LNCaP clone FGC (cell line): ENCODE data around the gene RASA1.

Source experiments
- DNase-seq: peaks from one replicate; pipeline ENCODE4 v3.0.0-alpha.2; 2011; ENCODE audit warnings: low read depth
- H3K4me3 ChIP-seq: 2 replicates; pipeline ENCODE4 v1.5.1; 2011; ENCODE audit warnings: mild to moderate bottlenecking, low read depth, low read length, control low read depth
- TF ChIP-seq, protein P1 (sequence below): IDR thresholded peaks from 2 replicates; pipeline ENCODE4 v1.5.1; 2012; ENCODE audit warnings: mild to moderate bottlenecking; ENCODE audit not compliant: control insufficient read depth, insufficient read depth; ENCODE audit errors: extremely low read depth

RASA1 gene

DNA sequence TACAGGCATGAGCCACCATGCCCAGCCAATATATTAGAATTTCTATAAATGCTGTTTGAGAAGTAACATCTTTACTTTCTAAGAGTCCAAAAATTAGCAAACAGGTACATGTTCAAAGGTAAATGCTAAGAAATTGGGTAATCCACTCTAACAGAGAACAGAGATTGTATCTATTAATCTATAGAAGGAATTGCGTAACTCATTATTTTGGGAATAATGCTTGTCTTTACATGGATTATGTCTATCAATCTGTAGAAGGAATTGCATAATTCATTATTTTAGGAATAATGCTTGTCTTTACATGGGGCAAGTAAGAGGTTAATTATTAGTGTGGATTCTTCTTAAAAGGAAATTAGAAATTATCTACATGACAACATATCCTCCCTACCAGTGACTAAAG, 114.5 kb downstream of the RASA1 start:
- TF ChIP-seq, protein P1, sequence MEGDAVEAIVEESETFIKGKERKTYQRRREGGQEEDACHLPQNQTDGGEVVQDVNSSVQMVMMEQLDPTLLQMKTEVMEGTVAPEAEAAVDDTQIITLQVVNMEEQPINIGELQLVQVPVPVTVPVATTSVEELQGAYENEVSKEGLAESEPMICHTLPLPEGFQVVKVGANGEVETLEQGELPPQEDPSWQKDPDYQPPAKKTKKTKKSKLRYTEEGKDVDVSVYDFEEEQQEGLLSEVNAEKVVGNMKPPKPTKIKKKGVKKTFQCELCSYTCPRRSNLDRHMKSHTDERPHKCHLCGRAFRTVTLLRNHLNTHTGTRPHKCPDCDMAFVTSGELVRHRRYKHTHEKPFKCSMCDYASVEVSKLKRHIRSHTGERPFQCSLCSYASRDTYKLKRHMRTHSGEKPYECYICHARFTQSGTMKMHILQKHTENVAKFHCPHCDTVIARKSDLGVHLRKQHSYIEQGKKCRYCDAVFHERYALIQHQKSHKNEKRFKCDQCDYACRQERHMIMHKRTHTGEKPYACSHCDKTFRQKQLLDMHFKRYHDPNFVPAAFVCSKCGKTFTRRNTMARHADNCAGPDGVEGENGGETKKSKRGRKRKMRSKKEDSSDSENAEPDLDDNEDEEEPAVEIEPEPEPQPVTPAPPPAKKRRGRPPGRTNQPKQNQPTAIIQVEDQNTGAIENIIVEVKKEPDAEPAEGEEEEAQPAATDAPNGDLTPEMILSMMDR = no peak
- no peak overlapping the region for H3K4me3 ChIP-seq
- DNase-seq = no peak

DNA sequence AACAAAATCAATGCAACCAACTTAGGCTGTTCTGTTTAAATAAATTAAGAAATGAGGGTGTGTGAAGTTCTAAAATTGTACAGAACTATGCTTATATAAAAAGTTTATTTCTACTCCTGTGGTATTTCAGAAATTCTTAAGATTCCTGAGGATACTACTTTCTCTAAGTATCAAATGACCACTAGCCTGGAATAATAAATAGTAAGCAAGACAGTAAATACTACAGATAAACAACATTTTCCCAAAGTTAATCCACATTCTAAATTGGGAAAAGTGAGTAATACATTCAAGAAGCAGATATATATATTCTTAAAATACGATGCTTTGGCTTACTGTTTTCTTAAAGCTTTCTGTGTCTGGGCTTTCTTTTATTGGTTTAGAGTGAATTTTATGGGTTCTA, 115.5 kb downstream of the RASA1 start:
- TF ChIP-seq, protein P1 = no peak
- H3K4me3 ChIP-seq = no peak overlapping the region
- no peak for DNase-seq

DNA sequence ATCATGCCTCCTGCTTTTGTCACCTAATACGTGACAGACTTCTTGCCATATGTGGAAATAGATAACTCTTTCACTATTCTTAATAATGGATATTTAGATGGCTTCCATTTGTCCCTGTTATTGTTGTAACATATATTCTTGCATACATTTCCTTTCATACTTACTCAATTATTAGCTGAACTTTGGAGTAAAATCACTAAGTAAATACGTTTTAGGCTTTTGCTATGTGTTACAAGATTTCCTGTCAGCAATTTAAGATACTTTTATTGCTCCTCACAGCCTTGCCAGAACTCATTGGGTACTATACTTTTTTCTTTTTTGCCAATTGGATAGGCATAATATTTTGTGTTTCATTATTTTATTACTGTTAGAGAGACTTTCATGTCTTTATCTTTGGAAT, 118.1 kb downstream of the RASA1 start:
- H3K4me3 ChIP-seq = no peak overlapping the region
- no peak for DNase-seq
- TF ChIP-seq, protein P1 = no peak

DNA sequence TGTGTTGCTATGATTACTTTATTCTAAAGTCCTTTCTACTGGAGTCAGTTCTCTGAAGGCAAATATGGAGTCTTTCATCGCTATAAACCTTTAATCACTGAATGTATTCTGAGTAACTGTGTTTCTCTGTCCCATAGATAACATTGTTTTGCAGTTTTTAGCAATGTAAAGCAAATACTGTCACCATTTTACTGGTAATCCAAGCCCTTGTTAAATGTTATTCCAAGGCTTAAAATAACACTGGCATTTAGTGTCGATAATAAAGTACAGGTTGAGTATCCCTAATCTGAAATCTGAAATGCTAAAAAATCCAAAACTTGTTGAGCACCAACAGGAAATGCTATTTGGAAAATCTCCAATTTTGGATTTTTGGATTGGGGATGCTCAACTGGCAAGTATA, 120.4 kb downstream of the RASA1 start:
- TF ChIP-seq, protein P1 = no peak
- no peak for DNase-seq
- H3K4me3 ChIP-seq = no peak overlapping the region

DNA sequence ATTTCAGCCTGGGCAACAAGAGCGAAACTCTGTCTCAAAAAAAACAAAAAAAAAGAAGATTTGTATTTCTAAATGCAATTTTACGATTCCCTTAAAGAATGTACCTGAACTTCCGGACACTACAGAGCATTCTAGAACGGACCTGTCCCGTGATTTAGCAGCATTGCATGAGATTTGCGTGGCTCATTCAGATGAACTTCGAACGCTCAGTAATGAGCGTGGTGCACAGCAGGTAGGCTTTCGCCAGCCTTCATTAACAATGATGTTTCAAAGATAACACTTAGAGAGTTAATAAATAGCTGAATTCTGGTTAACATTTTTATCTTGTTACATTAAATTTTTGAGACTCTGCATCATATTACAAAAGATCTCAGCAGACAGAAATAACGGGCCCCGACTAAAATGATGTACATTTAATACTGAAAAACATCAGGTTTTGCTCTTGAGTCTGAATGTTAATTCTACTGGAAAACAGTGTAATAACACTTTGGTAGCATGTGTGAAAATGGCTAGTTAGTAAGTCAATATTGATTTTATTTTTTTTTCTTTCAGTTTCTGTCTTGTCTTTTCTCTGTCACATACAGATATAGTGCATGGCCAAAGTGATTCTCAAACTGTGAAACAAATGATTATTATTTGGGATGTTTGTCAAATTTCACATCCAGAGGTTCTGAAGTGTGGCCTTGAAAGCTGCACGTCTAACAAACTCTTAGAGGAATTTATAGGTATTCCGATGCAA, 121.8 kb downstream of the RASA1 start:
- DNase-seq = no peak
- H3K4me3 ChIP-seq = no peak overlapping the region
- TF ChIP-seq, protein P1 = no peak

DNA sequence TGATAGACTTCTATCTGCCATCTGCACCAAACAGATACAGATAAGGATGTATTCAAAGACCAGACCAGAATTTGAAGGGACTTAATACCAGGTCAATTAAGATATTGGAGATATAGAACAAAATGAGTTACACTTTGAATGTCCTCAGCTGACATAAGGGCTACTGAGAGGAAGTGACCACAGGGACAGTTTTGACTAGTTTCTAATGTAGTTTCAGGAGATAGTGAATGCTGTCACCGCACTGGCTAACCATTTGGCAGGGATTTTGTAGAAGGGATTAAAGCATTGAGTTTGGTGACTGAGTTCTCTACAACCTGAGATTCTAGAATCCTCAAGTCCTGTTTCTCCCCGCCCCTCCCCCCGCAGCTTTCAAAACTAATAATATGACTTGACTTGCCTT, 122.4 kb downstream of the RASA1 start:
- DNase-seq = no peak
- no peak overlapping the region for H3K4me3 ChIP-seq
- TF ChIP-seq, protein P1 = no peak
